ENCODE results near the gene CACNA2D3. TPM values are rescaled to one million over a fixed set of nuclear protein-coding genes. Genes with fewer than 3 reads are reported as not detected.

The CACNA2D3 gene
- total RNA-seq, 1 donor, result 4.3 TPM

- no peak overlapping the region for H3K4me3 ChIP-seq (ENCODE audit: low read depth, low read length)
- no peak for TF ChIP-seq CTCF (IDR thresholded peaks at IDR 0.05; ENCODE audit: insufficient read depth, low read depth, low read length)
- DNase-seq (ENCODE audit: low read depth), result no peak
These were observed 1000.0 kb downstream of the CACNA2D3 start for GRCh38 chr3:55122312-55122711.

Other genes with a start within 250 kb of the CACNA2D3 start
- 29.3 and 38.0 TPM in 2 replicates for gene ACTR8, start 240.4 kb upstream of the CACNA2D3 start, total RNA-seq
- 15.5 and 19.4 TPM in 2 replicates for gene SELENOK, start 230.7 kb upstream of the CACNA2D3 start, total RNA-seq